ENCODE results near the gene UBE2S. TPM values are rescaled to one million over a fixed set of nuclear protein-coding genes. Genes with fewer than 3 reads are reported as not detected.

Gene UBE2S
- total and polyA plus RNA-seq, 2 of the 8 experiments (the other 6 are each of a cell fraction or from before 2014, with no cell fraction given): 398 to 530 TPM

DNA sequence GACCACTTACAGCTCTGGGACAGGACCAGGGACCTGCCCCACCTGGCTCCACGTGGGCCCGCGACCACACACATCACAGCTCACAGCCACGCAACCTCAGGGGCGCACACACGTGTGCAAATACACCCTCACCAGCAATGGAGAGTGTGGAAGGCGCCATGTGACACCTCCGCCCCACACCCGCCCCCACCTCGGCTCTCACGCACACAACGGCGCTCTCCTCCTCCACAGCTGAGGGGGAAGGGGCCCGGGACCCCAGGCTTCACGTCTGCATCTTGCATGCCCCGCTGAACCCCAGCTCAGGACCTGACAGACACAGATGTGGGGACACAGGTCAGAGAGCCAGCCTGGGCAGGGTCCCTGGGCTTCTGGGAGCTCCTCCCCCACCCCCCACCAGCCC, 41.9 kb upstream of the UBE2S start:
- H3K4me1 ChIP-seq (replicated peaks in 1 of 4; ENCODE audit: control insufficient read depth in 3 of 4, insufficient read depth in 4 of 4, low read length in 3 of 4): peaks cover 0 to 5% (median 2%) of the 10 kb centered on the region in 4 experiments; a peak in 5 of 7 replicates
- peaks cover 20% of the 10 kb centered on the region; the same call in 1 of the 2 replicates for H3K23me2 ChIP-seq (ENCODE audit: low read depth, low read length)
- H3K9ac ChIP-seq (replicated peaks in 1 of 4; ENCODE audit: extremely low read depth in 1 of 4, low read depth in 3 of 4, low read length in 3 of 4): no peak overlapping the region
- DNase-seq (ENCODE audit: low read depth in 1 of 2, low spot score in 2 of 2): no peak
- CTCF ChIA-PET (ENCODE audit: partially characterized antibody): interaction anchor here (0.6 to 1.2 kb wide), 5 partner anchors 14 to 157 kb away, joined by 3 read pairs; no protein-coding TSS in a partner anchor
- peak overlapping the region; percentile 65; the same call in 1 of the 2 replicates for H2BK15ac ChIP-seq (ENCODE audit: low read length)
- no peak overlapping the region for H3K4me2 ChIP-seq (ENCODE audit: insufficient read depth in 1 of 2, low read depth in 2 of 2, low read length in 2 of 2)
- H3K27me3 ChIP-seq (replicated peaks in 1 of 4; ENCODE audit: control insufficient read depth in 3 of 4, extremely low read depth in 1 of 4, insufficient read depth in 3 of 4, low read length in 3 of 4): peaks cover 43 to 76% (median 72%) of the 10 kb centered on the region in 4 experiments
- POLR2A ChIA-PET (ENCODE audit: partially characterized antibody): interaction anchor here (1.3 kb wide), 1 partner anchor 29 kb away, joined by 3 read pairs; no protein-coding TSS in a partner anchor
- H3K4me3 ChIP-seq (ENCODE audit: extremely low read depth in 1 of 4, insufficient read depth in 2 of 4, low read depth in 3 of 4, low read length in 4 of 4): no peak overlapping the region
- H3K36me3 ChIP-seq (ENCODE audit: control insufficient read depth in 2 of 4, insufficient read depth in 4 of 4, low read length in 3 of 4): no peaks in the 10 kb centered on the region
- peak overlapping the region; percentile 13; the same call in 1 of the 2 replicates for H2BK20ac ChIP-seq (ENCODE audit: low read length)
- H2BK120ac ChIP-seq (replicated peaks; ENCODE audit: low read depth, low read length): no peak overlapping the region
- no peak for FAIRE-seq
- H3K27ac ChIP-seq (ENCODE audit: low read depth, low read length): no peak overlapping the region
- H3K79me2 ChIP-seq (ENCODE audit: control insufficient read depth in 1 of 2, insufficient read depth in 2 of 2, low read length in 2 of 2): no peaks in the 10 kb centered on the region
- no peak overlapping the region for H3K56ac ChIP-seq (replicated peaks; ENCODE audit: insufficient read length, low read depth, low read length)
- H2AFZ ChIP-seq (ENCODE audit: low read length): no peak overlapping the region
- H3K23ac ChIP-seq (ENCODE audit: insufficient read length): no peak overlapping the region
- no peak overlapping the region for H3K4ac ChIP-seq (replicated peaks; ENCODE audit: insufficient read length, low read depth, low read length)
- no peak overlapping the region for H2BK12ac ChIP-seq (ENCODE audit: low read depth, low read length)
- H3K79me1 ChIP-seq (ENCODE audit: low read depth, low read length): no peaks in the 10 kb centered on the region
- no peak overlapping the region for H4K8ac ChIP-seq (ENCODE audit: extremely low read depth, insufficient read depth, low read length)
- no peak overlapping the region for H2BK5ac ChIP-seq (ENCODE audit: low read depth, low read length)
- no peak overlapping the region for H2AK5ac ChIP-seq (ENCODE audit: low read depth, low read length)
- H3K18ac ChIP-seq (ENCODE audit: extremely low read depth, low read length): no peak overlapping the region
- H4K5ac ChIP-seq (ENCODE audit: insufficient read length, low read depth, low read length): no peak overlapping the region
- WGBS, 2 experiments (ENCODE audit: extremely low coverage in 1 of 2, insufficient coverage in 1 of 2, insufficient read length in 1 of 2, insufficient replicate concordance in 2 of 2, low coverage in 1 of 2, low lambda C conversion rate in 2 of 2, missing lambda C conversion rate in 1 of 2): 50% methylated on average over 13 of the region's 16 CpGs; no CpG with 5 or more reads in 1 of the 2 experiments
- no peak overlapping the region for H4K91ac ChIP-seq (replicated peaks; ENCODE audit: insufficient read length, low read length)
- peaks cover 0 to 14% of the 10 kb centered on the region in 2 experiments for H4K20me1 ChIP-seq (replicated peaks in 1 of 2; ENCODE audit: control insufficient read depth in 1 of 2, insufficient read depth in 2 of 2, low read length in 2 of 2)
- no peaks in the 10 kb centered on the region for H3K9me3 ChIP-seq (ENCODE audit: insufficient read depth in 2 of 2, low read depth in 1 of 2, low read length in 1 of 2)
- H3K14ac ChIP-seq (ENCODE audit: insufficient read length): no peak overlapping the region
- TF ChIP-seq, protein P1, sequence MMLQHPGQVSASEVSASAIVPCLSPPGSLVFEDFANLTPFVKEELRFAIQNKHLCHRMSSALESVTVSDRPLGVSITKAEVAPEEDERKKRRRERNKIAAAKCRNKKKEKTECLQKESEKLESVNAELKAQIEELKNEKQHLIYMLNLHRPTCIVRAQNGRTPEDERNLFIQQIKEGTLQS (IDR thresholded peaks at IDR 0.05; ENCODE audit: insufficient read depth, low read depth, low read length): no peak
- TF ChIP-seq RXRA (IDR thresholded peaks at IDR 0.05; ENCODE audit: insufficient read depth, low read depth, low read length) (no peak), BACH1 (IDR thresholded peaks at IDR 0.05; ENCODE audit: low read length) (no peak), ASH2L (IDR thresholded peaks at IDR 0.05; ENCODE audit: low read length) (no peak), SIN3A (conservative IDR thresholded peaks at IDR 0.05 in 1 of 2, IDR thresholded peaks at IDR 0.05 in 1 of 2; ENCODE audit: low read depth in 1 of 2, low read length in 2 of 2) (no peak), PHF8 (conservative IDR thresholded peaks at IDR 0.05; ENCODE audit: low read depth, low read length) (no peak), GTF2F1 (IDR thresholded peaks at IDR 0.05; ENCODE audit: borderline replicate concordance, low read depth, low read length) (no peak), EZH2 (IDR thresholded peaks at IDR 0.05; ENCODE audit: low read depth, low read length, severe bottlenecking) (no peak), HDAC2 (IDR thresholded peaks at IDR 0.05; ENCODE audit: borderline replicate concordance in 1 of 2, low read depth in 2 of 2, low read length in 2 of 2) (no peak), RAD21 (IDR thresholded peaks at IDR 0.05 in 1 of 2, conservative IDR thresholded peaks at IDR 0.05 in 1 of 2; ENCODE audit: low read depth in 2 of 2, low read length in 2 of 2) (no peak)
- TF ChIP-seq, protein P2, sequence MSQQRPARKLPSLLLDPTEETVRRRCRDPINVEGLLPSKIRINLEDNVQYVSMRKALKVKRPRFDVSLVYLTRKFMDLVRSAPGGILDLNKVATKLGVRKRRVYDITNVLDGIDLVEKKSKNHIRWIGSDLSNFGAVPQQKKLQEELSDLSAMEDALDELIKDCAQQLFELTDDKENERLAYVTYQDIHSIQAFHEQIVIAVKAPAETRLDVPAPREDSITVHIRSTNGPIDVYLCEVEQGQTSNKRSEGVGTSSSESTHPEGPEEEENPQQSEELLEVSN (IDR thresholded peaks at IDR 0.05): no peak

Data from H1 (cell line).